ENCODE measurements around the gene LACRT. TPM values are rescaled to one million over a fixed set of nuclear protein-coding genes. Genes with fewer than 3 reads are reported as not detected.
A peak's percentile ranks its signal among the peaks of the same experiment; 100 is the strongest.

Gene LACRT
- total RNA-seq, 2 donors from 2014 or later: not detected

GRCh38 chr12:54604436-54604835 lies 30.3 kb downstream of the LACRT start:
- H3K4me3 Mint-ChIP-seq: no peak overlapping the region
- H3K36me3 Mint-ChIP-seq (ENCODE audit: insufficient read depth in 2 of 2): no peaks in the 10 kb centered on the region
- ATAC-seq (replicated peaks in 1 of 2) (no peak), DNase-seq (no peak)
- H3K9me3 Mint-ChIP-seq: no peaks in the 10 kb centered on the region
- H3K27me3 Mint-ChIP-seq (ENCODE audit: low read depth): peaks cover 16% of the 10 kb centered on the region
- H3K4me1 Mint-ChIP-seq (ENCODE audit: low read depth): peaks cover 6% of the 10 kb centered on the region
- H3K27ac Mint-ChIP-seq: no peak overlapping the region

- no peaks in the 10 kb centered on the region for H3K9me3 Mint-ChIP-seq
- no peaks in the 10 kb centered on the region for H3K36me3 Mint-ChIP-seq (ENCODE audit: insufficient read depth in 2 of 2)
- no peak overlapping the region for H3K27ac Mint-ChIP-seq
- ATAC-seq (replicated peaks in 1 of 2) (no peak), DNase-seq (no peak)
- H3K4me1 Mint-ChIP-seq (ENCODE audit: low read depth): peaks cover 6% of the 10 kb centered on the region
- peaks cover 22% of the 10 kb centered on the region for H3K27me3 Mint-ChIP-seq (ENCODE audit: low read depth)
- no peak overlapping the region for H3K4me3 Mint-ChIP-seq
Observed at GRCh38 chr12:54603872-54604271, 30.8 kb downstream of the LACRT start.

- Mint-ChIP-seq H3K4me1 (ENCODE audit: low read depth) (peaks cover 6% of the 10 kb centered on the region), H3K9me3 (no peaks in the 10 kb centered on the region), H3K27ac (no peak overlapping the region), H3K4me3 (no peak overlapping the region), H3K27me3 (ENCODE audit: low read depth) (peaks cover 24% of the 10 kb centered on the region), H3K36me3 (ENCODE audit: insufficient read depth in 2 of 2) (no peaks in the 10 kb centered on the region)
- ATAC-seq (replicated peaks in 1 of 2) (peak; percentile 75 to 76), DNase-seq (peak; percentile 60 to 64)
Observed at GRCh38 chr12:54603173-54603814, 31.4 kb downstream of the LACRT start.

- H3K27me3 Mint-ChIP-seq (ENCODE audit: low read depth): peaks cover 22% of the 10 kb centered on the region
- H3K36me3 Mint-ChIP-seq (ENCODE audit: insufficient read depth in 2 of 2): no peaks in the 10 kb centered on the region
- DNase-seq: no peak
- H3K4me1 Mint-ChIP-seq (ENCODE audit: low read depth): peaks cover 6% of the 10 kb centered on the region
- no peak for ATAC-seq (replicated peaks in 1 of 2)
- H3K9me3 Mint-ChIP-seq: no peaks in the 10 kb centered on the region
- no peak overlapping the region for H3K4me3 Mint-ChIP-seq
- peak overlapping the region; percentile 64 for H3K27ac Mint-ChIP-seq
Observed at GRCh38 chr12:54602661-54603060, 32.0 kb downstream of the LACRT start.

GRCh38 chr12:54601841-54602240 lies 32.9 kb downstream of the LACRT start:
- Mint-ChIP-seq H3K4me3 (no peak overlapping the region), H3K27ac (no peak overlapping the region), H3K4me1 (ENCODE audit: low read depth) (peaks cover 6% of the 10 kb centered on the region), H3K9me3 (no peaks in the 10 kb centered on the region), H3K36me3 (ENCODE audit: insufficient read depth in 2 of 2) (no peaks in the 10 kb centered on the region), H3K27me3 (ENCODE audit: low read depth) (peaks cover 21% of the 10 kb centered on the region)
- ATAC-seq (replicated peaks in 1 of 2) (no peak), DNase-seq (no peak)

GRCh38 chr12:54598970-54599369 lies 35.7 kb downstream of the LACRT start:
- H3K4me3 Mint-ChIP-seq: no peak overlapping the region
- no peaks in the 10 kb centered on the region for H3K9me3 Mint-ChIP-seq
- H3K36me3 Mint-ChIP-seq (ENCODE audit: insufficient read depth in 2 of 2): no peaks in the 10 kb centered on the region
- no peak overlapping the region for H3K27ac Mint-ChIP-seq
- peaks cover 6% of the 10 kb centered on the region for H3K4me1 Mint-ChIP-seq (ENCODE audit: low read depth)
- DNase-seq: no peak
- H3K27me3 Mint-ChIP-seq (ENCODE audit: low read depth): peaks cover 27% of the 10 kb centered on the region
- no peak for ATAC-seq (replicated peaks in 1 of 2)

GRCh38 chr12:54596526-54596946 lies 38.2 kb downstream of the LACRT start:
- ATAC-seq (replicated peaks in 1 of 2): peak; percentile 30 to 53
- H3K36me3 Mint-ChIP-seq (ENCODE audit: insufficient read depth in 2 of 2): no peaks in the 10 kb centered on the region
- peaks cover 31% of the 10 kb centered on the region for H3K27me3 Mint-ChIP-seq (ENCODE audit: low read depth)
- DNase-seq: peak; percentile 46 to 48
- H3K4me1 Mint-ChIP-seq (ENCODE audit: low read depth): no peaks in the 10 kb centered on the region
- no peak overlapping the region for H3K27ac Mint-ChIP-seq
- H3K4me3 Mint-ChIP-seq: no peak overlapping the region
- no peaks in the 10 kb centered on the region for H3K9me3 Mint-ChIP-seq

- Mint-ChIP-seq H3K27ac (no peak overlapping the region), H3K4me1 (ENCODE audit: low read depth) (no peaks in the 10 kb centered on the region), H3K4me3 (no peak overlapping the region), H3K9me3 (no peaks in the 10 kb centered on the region), H3K27me3 (ENCODE audit: low read depth) (peaks cover 42% of the 10 kb centered on the region), H3K36me3 (ENCODE audit: insufficient read depth in 2 of 2) (no peaks in the 10 kb centered on the region)
- no peak for ATAC-seq (replicated peaks in 1 of 2)
- DNase-seq: no peak
Observed at GRCh38 chr12:54595471-54595870, 39.2 kb downstream of the LACRT start.

GRCh38 chr12:54593725-54594124 lies 41.0 kb downstream of the LACRT start:
- Mint-ChIP-seq H3K27me3 (ENCODE audit: low read depth) (peaks cover 45% of the 10 kb centered on the region), H3K9me3 (no peaks in the 10 kb centered on the region), H3K4me1 (ENCODE audit: low read depth) (peaks cover 6% of the 10 kb centered on the region), H3K36me3 (ENCODE audit: insufficient read depth in 2 of 2) (no peaks in the 10 kb centered on the region), H3K27ac (no peak overlapping the region), H3K4me3 (no peak overlapping the region)
- DNase-seq: no peak
- ATAC-seq (replicated peaks in 1 of 2): no peak

- Mint-ChIP-seq H3K27me3 (ENCODE audit: low read depth) (peaks cover 46% of the 10 kb centered on the region), H3K27ac (no peak overlapping the region), H3K9me3 (no peaks in the 10 kb centered on the region), H3K36me3 (ENCODE audit: insufficient read depth in 2 of 2) (no peaks in the 10 kb centered on the region), H3K4me1 (ENCODE audit: low read depth) (peaks cover 8% of the 10 kb centered on the region), H3K4me3 (no peak overlapping the region)
- DNase-seq (no peak), ATAC-seq (replicated peaks in 1 of 2) (no peak)
Observed at GRCh38 chr12:54593135-54593534, 41.6 kb downstream of the LACRT start.

- no peaks in the 10 kb centered on the region for H3K9me3 Mint-ChIP-seq
- peaks cover 8% of the 10 kb centered on the region for H3K4me1 Mint-ChIP-seq (ENCODE audit: low read depth)
- peaks cover 54% of the 10 kb centered on the region for H3K27me3 Mint-ChIP-seq (ENCODE audit: low read depth)
- DNase-seq (no peak), ATAC-seq (replicated peaks in 1 of 2) (no peak)
- no peaks in the 10 kb centered on the region for H3K36me3 Mint-ChIP-seq (ENCODE audit: insufficient read depth in 2 of 2)
- H3K27ac Mint-ChIP-seq: no peak overlapping the region
- H3K4me3 Mint-ChIP-seq: no peak overlapping the region
Observed at GRCh38 chr12:54592316-54592715, 42.4 kb downstream of the LACRT start.

- Mint-ChIP-seq H3K4me3 (no peak overlapping the region), H3K27me3 (ENCODE audit: low read depth) (peaks cover 55% of the 10 kb centered on the region), H3K9me3 (no peaks in the 10 kb centered on the region), H3K27ac (no peak overlapping the region), H3K4me1 (ENCODE audit: low read depth) (peaks cover 8% of the 10 kb centered on the region), H3K36me3 (ENCODE audit: insufficient read depth in 2 of 2) (no peaks in the 10 kb centered on the region)
- DNase-seq (no peak), ATAC-seq (replicated peaks in 1 of 2) (peak in 1 of 2 donors; percentile 12)
Observed at GRCh38 chr12:54590978-54591591, 43.6 kb downstream of the LACRT start.

- Mint-ChIP-seq H3K27me3 (ENCODE audit: low read depth) (peaks cover 67% of the 10 kb centered on the region), H3K4me1 (ENCODE audit: low read depth) (peaks cover 8% of the 10 kb centered on the region)
Observed at GRCh38 chr12:54589964-54590363, 44.7 kb downstream of the LACRT start.

GRCh38 chr12:54588890-54589267 lies 45.8 kb downstream of the LACRT start:
- Mint-ChIP-seq H3K4me3 (peak overlapping the region; percentile 70 to 73), H3K27me3 (ENCODE audit: low read depth) (peaks cover 77% of the 10 kb centered on the region), H3K27ac (no peak overlapping the region), H3K9me3 (no peaks in the 10 kb centered on the region), H3K36me3 (ENCODE audit: insufficient read depth in 2 of 2) (no peaks in the 10 kb centered on the region), H3K4me1 (ENCODE audit: low read depth) (peaks cover 8% of the 10 kb centered on the region)
- ATAC-seq (replicated peaks in 1 of 2) (no peak), DNase-seq (no peak)

More at GRCh38 chr12:54589964-54590363, 44.7 kb downstream of the LACRT start:
- Mint-ChIP-seq H3K27ac (no peak overlapping the region), H3K4me3 (no peak overlapping the region), H3K36me3 (ENCODE audit: insufficient read depth in 2 of 2) (no peaks in the 10 kb centered on the region), H3K9me3 (no peaks in the 10 kb centered on the region)
- DNase-seq (no peak), ATAC-seq (replicated peaks in 1 of 2) (no peak)
